Liver (tissue), 3 donors: ENCODE measurements around the gene NCLN.

ENCODE experiments used
- HNF4A ChIP-seq, 2 donors: conservative IDR thresholded peaks; 2 replicates each; pipeline ENCODE4 v1.6.1; 2016; ENCODE audit warnings: antibody characterized with exemption in 2 of 2, mild to moderate bottlenecking in 2 of 2
- RAD21 ChIP-seq, 2 donors: IDR thresholded peaks; 2 replicates each; pipeline ENCODE4 v1.6.1; 2016; ENCODE audit warnings: antibody characterized with exemption in 2 of 2, mild to moderate bottlenecking in 2 of 2
- REST ChIP-seq: IDR thresholded peaks from 2 replicates; pipeline ENCODE4 v1.6.1; 2016; ENCODE audit warnings: antibody characterized with exemption, mild to moderate bottlenecking
- RXRA ChIP-seq, 2 donors: IDR thresholded peaks; 2 replicates each; pipeline ENCODE4 v1.6.1; 2017 to 2018; ENCODE audit warnings: antibody characterized with exemption in 2 of 2, mild to moderate bottlenecking in 1 of 2
- YY1 ChIP-seq: IDR thresholded peaks from 2 replicates; pipeline ENCODE4 v1.6.1; 2016; ENCODE audit warnings: antibody characterized with exemption, mild to moderate bottlenecking
- TF ChIP-seq, protein P1 (sequence below): fragments of 150-350 bp; IDR thresholded peaks from 2 replicates; pipeline ENCODE4 v1.5.1; 2017; ENCODE audit warnings: improper control_type of control experiment, low read depth, low read length; ENCODE audit not compliant: missing input control
- donor health status: healthy.
- donor health status: healthy.

DNA sequence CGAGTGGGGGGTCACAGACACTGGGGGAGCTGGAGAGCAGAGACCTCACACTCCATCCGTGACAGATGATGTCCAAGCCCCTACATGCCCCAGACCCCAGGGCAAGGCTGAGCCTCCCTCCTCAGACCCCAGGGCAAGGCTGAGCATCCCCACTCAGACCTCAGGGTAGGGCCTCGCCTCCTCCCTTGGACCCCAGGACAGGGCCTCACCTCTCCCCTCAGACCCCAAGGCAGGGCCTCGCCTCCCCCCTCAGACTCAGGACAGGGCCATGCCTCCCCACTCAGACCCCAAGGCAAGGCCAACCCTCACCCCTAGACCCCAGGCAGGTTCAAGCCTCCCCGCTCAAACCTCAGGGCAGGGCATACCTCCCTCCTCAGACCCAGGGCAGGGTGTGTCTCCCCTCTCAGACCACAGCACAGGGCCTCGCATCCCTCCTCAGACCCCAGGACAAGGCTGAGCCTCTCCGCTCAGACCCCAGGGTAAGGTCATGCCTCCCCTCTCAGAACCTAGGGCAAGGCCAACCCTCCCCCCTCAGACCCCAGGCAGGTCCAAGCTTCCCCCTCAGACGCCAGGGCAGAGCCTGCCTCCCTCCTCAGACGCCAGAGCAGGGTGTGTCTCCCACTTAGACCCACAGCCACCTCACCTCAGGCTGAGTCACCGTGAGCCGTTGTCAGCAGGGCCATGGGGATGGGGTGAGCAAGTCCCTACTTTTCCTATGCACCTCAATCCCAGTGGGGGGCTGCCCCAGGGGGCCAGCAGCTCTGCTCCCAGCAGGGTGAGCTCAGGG lies 8.8 kb upstream of the NCLN start:
- TF ChIP-seq, protein P1, sequence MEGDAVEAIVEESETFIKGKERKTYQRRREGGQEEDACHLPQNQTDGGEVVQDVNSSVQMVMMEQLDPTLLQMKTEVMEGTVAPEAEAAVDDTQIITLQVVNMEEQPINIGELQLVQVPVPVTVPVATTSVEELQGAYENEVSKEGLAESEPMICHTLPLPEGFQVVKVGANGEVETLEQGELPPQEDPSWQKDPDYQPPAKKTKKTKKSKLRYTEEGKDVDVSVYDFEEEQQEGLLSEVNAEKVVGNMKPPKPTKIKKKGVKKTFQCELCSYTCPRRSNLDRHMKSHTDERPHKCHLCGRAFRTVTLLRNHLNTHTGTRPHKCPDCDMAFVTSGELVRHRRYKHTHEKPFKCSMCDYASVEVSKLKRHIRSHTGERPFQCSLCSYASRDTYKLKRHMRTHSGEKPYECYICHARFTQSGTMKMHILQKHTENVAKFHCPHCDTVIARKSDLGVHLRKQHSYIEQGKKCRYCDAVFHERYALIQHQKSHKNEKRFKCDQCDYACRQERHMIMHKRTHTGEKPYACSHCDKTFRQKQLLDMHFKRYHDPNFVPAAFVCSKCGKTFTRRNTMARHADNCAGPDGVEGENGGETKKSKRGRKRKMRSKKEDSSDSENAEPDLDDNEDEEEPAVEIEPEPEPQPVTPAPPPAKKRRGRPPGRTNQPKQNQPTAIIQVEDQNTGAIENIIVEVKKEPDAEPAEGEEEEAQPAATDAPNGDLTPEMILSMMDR = no peak
- TF ChIP-seq RAD21 (IDR thresholded peaks at IDR 0.05) (no peak), REST (no peak), YY1 (no peak), RXRA (IDR thresholded peaks at IDR 0.05) (no peak), HNF4A (conservative IDR thresholded peaks at IDR 0.05) (no peak)
